ENCODE data around the gene MYH6. TPM values are rescaled to one million over a fixed set of nuclear protein-coding genes. Genes with fewer than 3 reads are reported as not detected.

Gene MYH6
- total RNA-seq, 4 donors from 2014 or later = 0.16 to 1.5 TPM; not detected in 2

GRCh38 chr14:23382276-23382675, 25.8 kb downstream of the MYH6 start:
- DNase-seq = no peak
- peaks cover 0 to 6% (median 0%) of the 10 kb centered on the region in 4 donors for H3K4me1 ChIP-seq
- in situ Hi-C loops (cut with MboI; ENCODE audit: low pct_ligation_motif_present in 1 of 4, low pct_unique_long_range_greater_than_20kb in 1 of 4, low sequenced_read_pairs in 3 of 4) = loop anchor here in 1 of 4 donors (25.0 kb wide), 1 partner anchor 120 kb away; no protein-coding TSS in a partner anchor
- no peaks in the 10 kb centered on the region for H3K36me3 ChIP-seq
- H3K27me3 ChIP-seq = no peaks in the 10 kb centered on the region
- H3K9me3 ChIP-seq = no peaks in the 10 kb centered on the region
- intact Hi-C loops (cut with DNase I; ENCODE audit: low total_unique reads) = no loop called here
- no peak overlapping the region for H3K27ac ChIP-seq
- no peak for TF ChIP-seq POLR2A (IDR thresholded peaks at IDR 0.05)
- no peak for TF ChIP-seq POLR2AphosphoS5 (IDR thresholded peaks at IDR 0.05)
- TF ChIP-seq CTCF (IDR thresholded peaks at IDR 0.05) = no peak
- WGBS, 2 donors (ENCODE audit: low coverage in 1 of 2) = 88% methylated on average over 6 of the region's 6 CpGs; no CpG with 5 or more reads in 1 of the 2 donors
- H3K4me3 ChIP-seq = no peak overlapping the region

- intact Hi-C loops (cut with DNase I; ENCODE audit: low total_unique reads) = loop anchor here (2.0 kb wide), 1 partner anchor 53 kb away; no protein-coding TSS in a partner anchor
- in situ Hi-C loops (cut with MboI; ENCODE audit: low pct_ligation_motif_present in 1 of 4, low pct_unique_long_range_greater_than_20kb in 1 of 4, low sequenced_read_pairs in 3 of 4) = loop anchor here in 1 of 4 donors (25.0 kb wide), 1 partner anchor 120 kb away; no protein-coding TSS in a partner anchor
Measured at GRCh38 chr14:23381871-23382270, 26.2 kb downstream of the MYH6 start.

DNA sequence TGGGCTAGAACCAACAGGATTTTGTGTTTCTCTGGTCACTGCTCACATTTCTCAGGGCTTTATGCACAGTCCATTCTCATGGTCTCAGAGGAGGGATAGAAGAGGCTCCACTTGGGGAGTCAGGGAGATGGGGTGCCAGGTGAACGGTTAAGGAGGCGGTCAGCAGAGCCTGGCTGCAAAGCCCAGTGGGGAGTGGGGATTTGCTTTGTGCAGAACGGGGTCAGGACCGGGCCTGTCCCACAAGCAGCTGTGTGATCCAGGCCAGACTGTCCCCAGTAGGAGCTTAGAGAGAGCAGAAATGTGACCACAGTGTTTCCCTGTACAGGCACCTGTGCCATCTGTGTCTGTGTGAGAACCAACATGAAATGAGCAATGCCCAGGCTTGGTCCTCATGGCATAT, 27.1 kb downstream of the MYH6 start:
- no peak overlapping the region for H3K4me3 ChIP-seq

More at GRCh38 chr14:23381871-23382270, 26.2 kb downstream of the MYH6 start:
- TF ChIP-seq EP300 (IDR thresholded peaks at IDR 0.05; ENCODE audit: low read depth) = no peak
- no peak for TF ChIP-seq POLR2AphosphoS5 (IDR thresholded peaks at IDR 0.05)
- TF ChIP-seq CTCF (IDR thresholded peaks at IDR 0.05) = no peak
- no peak for TF ChIP-seq POLR2A (IDR thresholded peaks at IDR 0.05)
- Histone ChIP-seq H3K4me1 (peaks cover 0 to 6% (median 0%) of the 10 kb centered on the region in 4 donors), H3K4me3 (no peak overlapping the region), H3K27me3 (no peaks in the 10 kb centered on the region), H3K36me3 (no peaks in the 10 kb centered on the region), H3K27ac (no peak overlapping the region), H3K9me3 (no peaks in the 10 kb centered on the region)
- 50 to 60% methylated on average over 1 to 3 of the region's 3 CpGs for WGBS, 2 donors (ENCODE audit: low coverage in 1 of 2)
- no peak for DNase-seq

More for the DNA sequence above, 27.1 kb downstream of the MYH6 start:
- TF ChIP-seq POLR2AphosphoS5 (IDR thresholded peaks at IDR 0.05) (no peak), CTCF (IDR thresholded peaks at IDR 0.05) (no peak), POLR2A (IDR thresholded peaks at IDR 0.05) (no peak), EP300 (IDR thresholded peaks at IDR 0.05; ENCODE audit: low read depth) (no peak)
- 66% methylated on average over 4 of the region's 4 CpGs; no CpG with 5 or more reads in 1 of the 2 donors for WGBS, 2 donors (ENCODE audit: low coverage in 1 of 2)
- no peaks in the 10 kb centered on the region for H3K36me3 ChIP-seq
- H3K4me1 ChIP-seq = peaks cover 0 to 6% (median 0%) of the 10 kb centered on the region in 4 donors
- intact Hi-C loops (cut with DNase I; ENCODE audit: low total_unique reads) (loop anchor here (2.0 kb wide), 1 partner anchor 52 kb away; no protein-coding TSS in a partner anchor), in situ Hi-C loops (cut with MboI; ENCODE audit: low pct_ligation_motif_present in 1 of 4, low pct_unique_long_range_greater_than_20kb in 1 of 4, low sequenced_read_pairs in 3 of 4) (loop anchor here in 1 of 4 donors (25.0 kb wide), 1 partner anchor 119 kb away; no protein-coding TSS in a partner anchor)
- DNase-seq = no peak
- no peaks in the 10 kb centered on the region for H3K27me3 ChIP-seq
- H3K27ac ChIP-seq = no peak overlapping the region
- H3K9me3 ChIP-seq = no peaks in the 10 kb centered on the region
